Stimulated activated naive CD8-positive, alpha-beta T cell treated with anti-CD3 and anti-CD28 coated beads, Interleukin-15, amount 100 ng/mL, for 72 hours (primary cell): Measurements from ENCODE around the gene C16orf74.

ENCODE experiments used
- ATAC-seq: fragments of 150-1000 bp; cut with Tn5 transposase; 2 replicates; pipeline ENCODE4 v1.10.0; 2021; ENCODE audit warnings: mild to moderate bottlenecking, moderate library complexity
- DNase-seq, 2 donors: peaks; one replicate each; pipeline ENCODE4 v3.0.0; 2021 to 2022
- H3K27ac Mint-ChIP-seq, 2 donors: one replicate each; pipeline ENCODE4 v1.8.0; 2022; ENCODE audit warnings: mild to moderate bottlenecking in 2 of 2, mixed read lengths in 2 of 2, moderate library complexity in 2 of 2
- H3K27me3 Mint-ChIP-seq: one replicate; pipeline ENCODE4 v1.8.0; 2022; ENCODE audit warnings: mixed read lengths
- H3K4me1 Mint-ChIP-seq: one replicate; pipeline ENCODE4 v1.8.0; 2022; ENCODE audit warnings: mild to moderate bottlenecking, mixed read lengths
- H3K4me3 Mint-ChIP-seq, 2 donors: one replicate each; pipeline ENCODE4 v1.8.0; 2022; ENCODE audit warnings: mild to moderate bottlenecking in 2 of 2, mixed read lengths in 2 of 2, moderate library complexity in 1 of 2
- H3K9me3 Mint-ChIP-seq, 2 donors: one replicate each; pipeline ENCODE4 v1.8.0; 2022; ENCODE audit warnings: mixed read lengths in 2 of 2

Gene C16orf74

GRCh38 chr16:85659336-85659735, 91.6 kb downstream of the C16orf74 start:
- DNase-seq = no peak
- Mint-ChIP-seq H3K9me3 (no peaks in the 10 kb centered on the region), H3K27me3 (no peaks in the 10 kb centered on the region), H3K27ac (no peak overlapping the region), H3K4me1 (peaks cover 6% of the 10 kb centered on the region), H3K4me3 (no peak overlapping the region)
- no peak for ATAC-seq

GRCh38 chr16:85658504-85659326, 92.2 kb downstream of the C16orf74 start:
- ATAC-seq (no peak), DNase-seq (no peak)
- Mint-ChIP-seq H3K4me1 (peaks cover 6% of the 10 kb centered on the region), H3K9me3 (no peaks in the 10 kb centered on the region), H3K27ac (no peak overlapping the region), H3K4me3 (no peak overlapping the region), H3K27me3 (no peaks in the 10 kb centered on the region)

- Mint-ChIP-seq H3K27ac (peak overlapping the region in 1 of 2 donors; percentile 19), H3K27me3 (no peaks in the 10 kb centered on the region), H3K4me3 (no peak overlapping the region), H3K9me3 (no peaks in the 10 kb centered on the region), H3K4me1 (peaks cover 6% of the 10 kb centered on the region)
- DNase-seq (no peak), ATAC-seq (no peak)
These were observed 92.9 kb downstream of the C16orf74 start for GRCh38 chr16:85657996-85658395.
